WI38 (cell line): ENCODE data around the gene INTS1.
A peak's percentile ranks its signal among the peaks of the same experiment; 100 is the strongest.

ENCODE experiments used
- H3K4me3 ChIP-seq: 2 replicates; pipeline ENCODE4 v1.5.1; 2011; ENCODE audit warnings: low read depth, mild to moderate bottlenecking, control low read depth, low read length
- TF ChIP-seq, protein P1 (sequence below): IDR thresholded peaks from 2 replicates; pipeline ENCODE4 v1.5.1; 2012; ENCODE audit warnings: low read depth, mild to moderate bottlenecking, control low read depth, low read length

Gene INTS1

DNA sequence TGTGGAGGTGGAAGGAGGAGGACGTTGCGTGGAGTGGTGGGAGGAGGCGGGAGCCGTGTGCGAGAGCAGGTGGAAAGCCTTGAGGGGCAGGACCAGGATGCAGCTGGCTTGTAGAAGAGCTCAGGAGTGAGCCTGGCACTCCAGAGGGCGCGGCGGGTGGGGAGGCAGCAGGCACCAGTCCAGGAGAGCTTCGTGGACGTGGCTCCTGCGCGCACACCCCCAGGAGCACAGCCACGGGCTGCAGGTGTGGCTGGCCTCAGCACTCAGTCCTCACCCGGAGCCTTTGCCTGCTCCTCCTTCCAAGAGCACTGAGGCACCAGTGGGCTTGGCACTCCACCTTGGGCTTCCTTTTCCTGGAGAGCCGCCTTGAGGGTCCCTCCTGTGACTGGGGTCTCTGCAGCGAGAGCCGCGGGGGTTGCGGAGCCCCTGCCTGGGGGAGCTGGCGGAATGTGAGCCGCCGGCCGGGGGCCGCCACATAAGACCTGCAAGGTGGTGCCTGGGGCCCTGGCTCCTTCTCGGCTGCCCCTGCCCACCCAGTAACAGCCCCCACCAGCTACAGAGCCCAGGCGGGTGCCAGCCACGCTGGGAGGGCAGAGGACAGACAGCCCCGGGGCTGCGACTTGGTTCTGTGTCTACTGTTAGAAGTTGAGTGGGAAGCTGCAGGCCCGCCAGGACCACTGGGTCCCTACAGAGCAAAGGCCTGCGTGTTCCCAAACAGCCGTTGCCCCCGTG, 37.4 kb upstream of the INTS1 start:
- H3K4me3 ChIP-seq, result no peak overlapping the region
- TF ChIP-seq, protein P1, sequence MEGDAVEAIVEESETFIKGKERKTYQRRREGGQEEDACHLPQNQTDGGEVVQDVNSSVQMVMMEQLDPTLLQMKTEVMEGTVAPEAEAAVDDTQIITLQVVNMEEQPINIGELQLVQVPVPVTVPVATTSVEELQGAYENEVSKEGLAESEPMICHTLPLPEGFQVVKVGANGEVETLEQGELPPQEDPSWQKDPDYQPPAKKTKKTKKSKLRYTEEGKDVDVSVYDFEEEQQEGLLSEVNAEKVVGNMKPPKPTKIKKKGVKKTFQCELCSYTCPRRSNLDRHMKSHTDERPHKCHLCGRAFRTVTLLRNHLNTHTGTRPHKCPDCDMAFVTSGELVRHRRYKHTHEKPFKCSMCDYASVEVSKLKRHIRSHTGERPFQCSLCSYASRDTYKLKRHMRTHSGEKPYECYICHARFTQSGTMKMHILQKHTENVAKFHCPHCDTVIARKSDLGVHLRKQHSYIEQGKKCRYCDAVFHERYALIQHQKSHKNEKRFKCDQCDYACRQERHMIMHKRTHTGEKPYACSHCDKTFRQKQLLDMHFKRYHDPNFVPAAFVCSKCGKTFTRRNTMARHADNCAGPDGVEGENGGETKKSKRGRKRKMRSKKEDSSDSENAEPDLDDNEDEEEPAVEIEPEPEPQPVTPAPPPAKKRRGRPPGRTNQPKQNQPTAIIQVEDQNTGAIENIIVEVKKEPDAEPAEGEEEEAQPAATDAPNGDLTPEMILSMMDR, result no peak

DNA sequence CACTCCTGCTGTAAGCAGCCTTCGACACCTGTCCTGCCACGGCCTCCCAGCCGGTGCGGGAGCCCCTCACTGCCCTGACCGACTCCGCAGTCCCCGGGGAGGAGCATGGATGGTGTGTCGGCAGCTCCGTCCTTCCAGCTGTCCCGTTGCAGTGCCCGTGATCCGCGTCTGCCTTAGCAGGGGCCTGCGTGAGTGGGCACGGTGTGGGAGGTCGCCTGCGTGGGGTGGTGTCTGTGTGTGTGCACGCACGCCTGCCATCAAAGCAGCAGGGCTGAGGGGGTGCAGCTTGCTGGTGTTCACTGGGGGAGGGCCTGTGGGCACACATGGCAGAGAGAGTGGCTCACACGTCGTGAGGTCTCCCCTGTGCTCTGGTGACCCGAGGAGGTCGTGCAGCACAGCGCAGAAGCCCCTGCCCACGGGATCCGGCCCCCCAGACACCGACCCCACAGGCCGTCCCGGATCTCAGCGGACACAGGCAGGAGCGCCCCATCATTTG, 36.6 kb upstream of the INTS1 start:
- no peak overlapping the region for H3K4me3 ChIP-seq
- TF ChIP-seq, protein P1, result no peak

DNA sequence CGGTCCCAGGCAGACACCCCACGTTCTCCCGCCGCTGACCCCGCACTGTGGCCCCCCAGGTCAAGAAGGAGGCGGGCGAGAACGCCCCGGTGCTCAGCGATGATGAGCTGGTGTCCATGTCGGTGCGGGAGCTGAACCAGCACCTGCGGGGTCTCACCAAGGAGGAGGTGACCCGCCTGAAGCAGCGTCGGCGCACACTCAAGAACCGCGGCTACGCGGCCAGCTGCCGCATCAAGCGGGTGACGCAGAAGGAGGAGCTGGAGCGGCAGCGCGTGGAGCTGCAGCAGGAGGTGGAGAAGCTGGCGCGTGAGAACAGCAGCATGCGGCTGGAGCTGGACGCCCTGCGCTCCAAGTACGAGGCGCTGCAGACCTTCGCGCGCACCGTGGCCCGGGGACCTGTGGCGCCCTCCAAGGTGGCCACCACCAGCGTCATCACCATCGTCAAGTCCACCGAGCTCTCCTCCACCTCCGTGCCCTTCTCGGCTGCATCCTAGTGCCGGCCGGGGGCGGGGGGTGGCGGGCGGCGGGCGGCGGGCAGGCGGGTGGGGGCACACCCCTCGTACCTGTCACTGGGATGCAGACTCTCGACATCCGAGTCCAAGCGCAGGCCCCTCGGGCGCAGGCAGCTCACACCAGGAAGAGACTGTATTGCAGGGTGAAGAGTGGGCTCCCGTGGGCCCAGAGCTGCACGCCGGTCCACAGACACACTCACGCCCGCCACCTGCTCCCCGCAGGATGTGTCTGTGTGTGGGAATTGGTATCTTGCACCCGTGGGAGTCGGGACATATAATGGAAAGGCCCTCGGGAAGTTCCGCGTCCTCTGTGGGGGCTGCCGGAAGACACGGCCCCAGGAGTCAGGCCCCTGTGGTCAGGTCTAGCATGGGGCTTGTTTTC, 35.9 kb upstream of the INTS1 start:
- no peak overlapping the region for H3K4me3 ChIP-seq
- TF ChIP-seq, protein P1, result no peak

DNA sequence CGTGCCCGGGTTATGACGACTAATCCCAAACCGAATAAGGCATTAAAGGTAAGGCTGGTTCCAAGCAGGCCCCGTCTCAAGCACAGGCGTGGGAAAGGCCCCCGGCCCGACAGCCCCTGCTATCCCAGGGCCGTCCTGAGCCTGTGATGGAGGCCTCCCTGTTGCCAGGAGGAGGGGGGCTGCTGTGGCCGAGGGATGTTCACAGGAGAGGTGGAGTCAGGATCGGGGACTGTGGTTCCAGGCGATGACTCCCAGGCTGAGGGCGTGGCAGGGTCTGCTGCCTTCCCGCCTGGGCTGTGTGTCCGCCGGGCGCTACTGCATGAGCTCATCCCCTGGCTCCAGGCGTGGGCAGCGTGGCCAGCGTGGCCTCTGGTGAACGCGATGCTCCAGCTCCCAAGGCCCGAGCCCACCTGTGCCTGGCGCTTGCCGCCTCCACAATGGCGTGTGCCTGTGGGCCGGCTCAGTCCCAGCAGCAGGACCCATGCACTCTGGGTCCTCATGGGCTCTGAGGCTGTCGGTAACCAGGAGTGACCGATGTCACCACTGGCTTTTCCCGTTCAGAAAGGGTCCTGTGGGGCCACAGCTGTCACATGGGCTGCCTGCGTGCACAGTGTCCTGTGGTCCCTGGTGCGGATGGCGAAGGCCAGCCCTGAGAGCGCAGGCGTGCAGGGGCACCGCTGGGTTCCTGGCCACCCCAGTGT, 35.1 kb upstream of the INTS1 start:
- TF ChIP-seq, protein P1, result no peak
- no peak overlapping the region; the same call in none of the 2 replicates for H3K4me3 ChIP-seq

DNA sequence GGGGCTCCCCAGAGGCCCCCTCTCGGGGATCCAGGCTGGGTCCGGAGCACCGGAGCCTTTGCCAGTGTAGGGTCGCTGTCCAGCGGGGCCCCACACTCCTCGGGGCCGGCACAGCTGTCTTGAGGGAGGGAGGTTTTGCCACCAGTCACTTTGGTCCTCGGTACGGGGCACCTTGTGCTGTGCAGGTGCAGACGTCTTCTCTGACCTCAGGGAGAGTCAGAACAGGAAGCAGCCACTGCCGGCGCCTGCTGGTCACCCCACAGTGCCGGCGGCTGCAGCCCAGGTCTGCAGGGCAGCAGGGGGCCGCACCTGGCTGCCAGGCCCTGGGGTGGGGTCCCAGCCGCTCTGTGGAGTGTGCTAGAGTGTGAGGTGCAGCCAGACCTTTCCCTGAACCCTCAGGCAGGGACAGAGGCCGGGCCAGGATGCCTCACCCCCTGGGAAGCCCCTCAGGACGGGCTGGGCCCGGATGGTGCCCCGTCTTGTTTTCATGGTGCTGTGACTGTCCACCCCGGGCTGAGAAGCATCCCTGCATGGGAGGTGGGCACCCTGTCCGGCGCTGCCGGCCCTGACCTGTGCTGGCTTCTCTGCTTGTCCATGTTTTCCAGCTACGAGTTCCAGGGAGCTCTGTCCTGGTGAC, 34.5 kb upstream of the INTS1 start:
- H3K4me3 ChIP-seq, result peak overlapping the region; percentile 62
- TF ChIP-seq, protein P1, result no peak

DNA sequence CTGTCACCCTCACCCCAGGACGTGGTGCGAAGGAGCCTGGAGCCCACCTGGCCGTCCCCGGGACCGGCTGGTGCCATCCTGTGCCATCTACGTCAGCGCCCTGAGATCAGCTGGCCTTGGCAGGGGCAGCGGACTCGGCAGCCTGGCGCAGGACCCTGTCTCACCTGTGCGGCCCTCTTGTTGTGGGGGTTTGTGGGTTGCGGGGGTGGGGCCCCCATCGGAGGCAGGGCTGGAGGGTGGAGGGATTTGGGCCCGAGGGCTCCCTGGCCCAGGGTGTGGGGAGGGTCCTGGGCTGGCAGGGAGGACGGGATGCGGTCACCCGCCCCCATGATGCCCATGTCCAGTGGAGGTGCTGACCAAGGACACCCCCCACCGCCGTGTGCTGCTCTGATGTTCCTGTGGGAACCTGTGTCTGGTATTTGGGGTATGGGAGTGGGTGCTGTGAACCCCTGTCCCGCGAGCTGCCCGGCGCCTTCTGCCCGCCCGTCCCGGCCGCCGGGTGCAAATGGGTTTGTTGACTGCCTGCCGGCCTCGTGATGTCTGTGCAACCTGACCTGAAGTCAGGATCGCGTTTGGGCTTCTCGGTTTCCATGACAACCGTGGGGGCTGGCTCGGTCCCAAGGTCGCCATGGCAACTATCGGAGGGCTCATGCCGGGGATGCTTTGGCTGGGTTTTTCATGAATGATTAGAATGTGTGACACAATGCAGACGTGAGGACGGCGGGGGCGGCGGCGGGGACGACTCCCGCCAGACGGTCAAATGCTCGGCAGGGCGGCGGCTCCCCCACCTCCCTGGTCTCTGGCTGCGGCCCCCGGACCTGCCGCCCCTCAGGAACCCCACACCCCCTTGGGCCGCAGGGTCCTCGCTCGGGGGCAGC, 33.6 kb upstream of the INTS1 start:
- TF ChIP-seq, protein P1, result no peak
- H3K4me3 ChIP-seq, result peak overlapping the region; percentile 62
